KOPT-K1 (cell line): ENCODE results near the gene HSD11B1.
"Not testable (repeated sequence)": the region's sequence is repeated elsewhere in the genome, so short reads cannot be mapped to it uniquely, and the experiment has no call there.

Experiments
- H3K27ac ChIP-seq: fragments of 200-600 bp; sonication (generic); 2 replicates; pipeline ENCODE4 v1.5.1; 2016; ENCODE audit warnings: antibody characterized with exemption, mild to moderate bottlenecking, low read depth, low read length; ENCODE audit not compliant: poor library complexity, severe bottlenecking
- H3K36me3 ChIP-seq: fragments of 200-600 bp; sonication (generic); 2 replicates; pipeline ENCODE4 v1.5.1; 2017; ENCODE audit warnings: antibody characterized with exemption, mild to moderate bottlenecking, low read length, moderate library complexity; ENCODE audit not compliant: insufficient read depth
- H3K9me3 ChIP-seq: fragments of 200-600 bp; sonication (generic); 2 replicates; pipeline ENCODE4 v1.5.1; 2017; ENCODE audit warnings: antibody characterized with exemption, low read length, mild to moderate bottlenecking; ENCODE audit not compliant: insufficient read depth, poor library complexity, severe bottlenecking

The HSD11B1 gene

DNA sequence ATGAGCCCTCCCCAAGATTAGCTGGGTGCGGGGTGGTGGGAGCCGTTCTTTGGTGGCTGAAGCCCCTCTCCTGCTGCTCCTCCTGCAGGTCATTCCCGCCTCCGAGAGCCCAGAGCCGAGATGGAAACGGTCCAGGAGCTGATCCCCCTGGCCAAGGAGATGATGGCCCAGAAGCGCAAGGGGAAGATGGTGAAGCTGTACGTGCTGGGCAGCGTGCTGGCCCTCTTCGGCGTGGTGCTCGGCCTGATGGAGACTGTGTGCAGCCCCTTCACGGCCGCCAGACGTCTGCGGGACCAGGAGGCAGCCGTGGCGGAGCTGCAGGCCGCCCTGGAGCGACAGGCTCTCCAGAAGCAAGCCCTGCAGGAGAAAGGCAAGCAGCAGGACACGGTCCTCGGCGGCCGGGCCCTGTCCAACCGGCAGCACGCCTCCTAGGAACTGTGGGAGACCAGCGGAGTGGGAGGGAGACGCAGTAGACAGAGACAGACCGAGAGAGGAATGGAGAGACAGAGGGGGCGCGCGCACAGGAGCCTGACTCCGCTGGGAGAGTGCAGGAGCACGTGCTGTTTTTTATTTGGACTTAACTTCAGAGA is 29.0 kb upstream of the HSD11B1 start:
- Histone ChIP-seq H3K36me3 (no peaks in the 10 kb centered on the region), H3K9me3 (no peaks in the 10 kb centered on the region), H3K27ac (no peak overlapping the region)

DNA sequence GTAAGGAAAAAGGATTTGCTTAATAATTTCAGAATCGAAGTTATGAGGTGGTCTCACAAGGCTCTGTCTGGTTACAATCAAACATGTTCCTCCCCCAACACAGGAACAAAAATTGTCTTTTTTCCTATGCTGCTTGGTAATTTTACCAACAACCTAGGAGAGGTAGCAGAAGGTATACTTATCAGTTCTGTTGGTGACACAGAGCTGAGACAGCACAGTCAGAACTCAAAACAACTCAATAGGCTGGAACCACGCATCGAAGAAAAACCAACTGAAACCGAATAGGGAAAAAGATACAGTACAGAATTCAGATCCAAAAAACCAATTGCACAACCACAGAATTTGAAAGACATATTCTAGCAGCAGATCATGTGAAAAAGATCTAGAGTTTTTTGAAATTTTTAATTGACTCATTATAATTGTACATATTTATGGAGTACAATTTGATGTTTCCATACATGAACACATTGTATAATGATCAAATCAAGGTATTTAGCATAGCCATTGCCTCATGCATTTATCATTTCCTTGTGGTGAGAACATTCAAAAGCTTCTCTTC is 25.6 kb upstream of the HSD11B1 start:
- no peak overlapping the region for H3K27ac ChIP-seq
- no peaks in the 10 kb centered on the region for H3K9me3 ChIP-seq
- H3K36me3 ChIP-seq, result no peaks in the 10 kb centered on the region

DNA sequence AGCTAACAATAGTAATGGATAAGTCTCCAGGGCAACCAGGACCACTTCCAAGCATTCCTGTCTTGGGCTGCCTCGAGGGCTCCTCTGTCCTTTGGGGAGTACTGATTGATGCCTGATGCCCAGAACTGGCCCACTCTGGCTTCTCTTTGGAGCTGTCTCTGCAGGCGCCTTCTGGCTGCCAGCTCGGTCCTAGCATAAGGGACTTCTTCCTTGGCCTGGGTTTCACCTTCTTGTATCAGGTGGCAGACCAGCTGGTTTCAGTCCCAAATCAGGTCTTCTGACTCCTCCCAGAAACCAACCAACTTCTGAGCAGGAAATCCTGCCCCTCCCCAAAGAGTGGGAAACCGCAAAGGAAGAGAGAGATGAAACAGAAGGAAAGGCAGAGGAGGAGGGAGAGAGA is 18.8 kb upstream of the HSD11B1 start:
- Histone ChIP-seq H3K9me3 (no peaks in the 10 kb centered on the region), H3K27ac (no peak overlapping the region), H3K36me3 (no peaks in the 10 kb centered on the region)

- Histone ChIP-seq H3K9me3 (no peaks in the 10 kb centered on the region), H3K36me3 (no peaks in the 10 kb centered on the region), H3K27ac (no peak overlapping the region)
Measured at GRCh38 chr1:209686322-209686721, 18.3 kb upstream of the HSD11B1 start.

DNA sequence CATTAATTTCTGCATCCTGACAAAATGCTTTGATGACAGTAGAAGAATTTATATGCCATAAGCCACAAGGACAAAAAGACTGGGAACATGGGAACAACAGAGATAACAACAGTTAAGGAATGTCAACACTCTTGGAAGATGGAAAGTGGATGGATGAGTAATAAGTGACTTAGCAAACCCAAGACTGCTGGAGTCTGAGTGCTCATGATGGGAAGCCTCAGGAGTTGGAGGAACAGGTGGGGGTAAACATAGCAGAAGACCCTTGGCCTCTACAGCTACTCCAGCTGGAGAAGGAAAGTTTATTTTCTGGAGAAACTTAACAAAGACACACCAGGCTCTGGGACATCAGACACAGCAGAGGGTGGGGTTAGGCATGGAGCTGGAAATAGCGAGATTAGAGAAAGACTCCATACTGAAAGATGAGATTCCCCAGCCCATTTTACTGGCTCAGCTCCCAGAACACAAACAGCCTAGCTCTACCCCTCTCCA is 15.9 kb upstream of the HSD11B1 start:
- no peaks in the 10 kb centered on the region for H3K36me3 ChIP-seq
- no peaks in the 10 kb centered on the region for H3K9me3 ChIP-seq
- H3K27ac ChIP-seq, result no peak overlapping the region

GRCh38 chr1:209689477-209689876 is 15.2 kb upstream of the HSD11B1 start:
- Histone ChIP-seq H3K27ac (no peak overlapping the region), H3K36me3 (no peaks in the 10 kb centered on the region), H3K9me3 (no peaks in the 10 kb centered on the region)

- H3K9me3 ChIP-seq, result no peaks in the 10 kb centered on the region
- H3K27ac ChIP-seq, result no peak overlapping the region
- no peaks in the 10 kb centered on the region for H3K36me3 ChIP-seq
Measured at GRCh38 chr1:209691237-209691636, 13.4 kb upstream of the HSD11B1 start.

DNA sequence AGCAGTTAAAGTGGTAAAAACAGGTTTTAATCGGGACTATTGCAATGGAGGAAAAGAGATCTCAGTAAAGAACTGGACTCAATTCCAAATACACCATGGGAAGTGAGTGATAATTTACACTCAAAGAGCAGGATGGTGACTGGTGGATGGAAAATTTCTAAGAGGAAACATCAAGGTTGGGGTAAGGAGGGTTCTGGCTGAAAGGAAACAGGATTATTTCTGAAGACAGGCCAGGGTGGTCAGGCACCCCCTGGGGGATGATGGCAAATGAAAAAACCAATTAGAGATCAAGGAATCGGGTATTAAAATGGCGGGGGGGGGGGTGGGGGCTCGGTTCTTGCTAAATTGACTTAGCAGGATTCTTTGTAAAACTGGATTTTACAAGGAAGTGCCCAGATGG is 12.3 kb upstream of the HSD11B1 start:
- Histone ChIP-seq H3K9me3 (no peaks in the 10 kb centered on the region), H3K36me3 (no peaks in the 10 kb centered on the region), H3K27ac (no peak overlapping the region)

DNA sequence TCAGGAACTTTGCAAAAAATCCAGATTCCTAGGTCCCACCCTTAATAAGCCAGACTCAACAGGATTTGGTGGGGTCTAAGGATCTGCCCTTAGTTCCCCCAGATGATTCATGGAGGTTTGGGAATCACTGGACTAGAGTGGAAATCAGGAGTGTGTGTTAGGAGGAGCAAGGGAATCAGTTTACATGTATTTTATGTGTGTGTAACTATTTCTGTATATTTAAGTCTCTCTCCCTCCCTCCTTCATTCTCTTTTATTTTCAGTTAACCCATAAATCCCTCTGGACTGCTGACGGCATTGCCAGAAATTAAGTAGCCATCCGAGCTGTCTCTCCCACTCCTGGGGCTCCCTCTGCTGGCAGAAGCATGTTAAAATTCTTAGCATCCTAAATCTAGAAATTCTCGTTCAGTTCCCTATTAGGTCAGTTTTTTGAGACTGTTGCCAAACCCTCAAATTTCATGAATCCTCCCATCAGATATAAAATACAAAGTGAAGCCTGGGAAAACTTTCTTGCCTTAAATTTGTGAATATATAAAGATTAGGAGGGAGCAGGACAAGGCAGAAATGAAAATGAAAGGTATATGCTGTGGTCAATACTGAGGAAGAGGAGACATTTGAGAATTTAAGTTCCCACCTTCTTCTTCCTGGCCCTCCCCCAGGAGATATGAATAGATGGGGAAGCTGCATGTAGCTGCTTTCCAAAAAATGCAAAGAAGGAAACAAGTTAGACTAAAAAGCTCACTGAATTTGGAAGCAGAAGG is 11.7 kb upstream of the HSD11B1 start:
- Histone ChIP-seq H3K27ac (no peak overlapping the region), H3K9me3 (no peaks in the 10 kb centered on the region), H3K36me3 (no peaks in the 10 kb centered on the region)

DNA sequence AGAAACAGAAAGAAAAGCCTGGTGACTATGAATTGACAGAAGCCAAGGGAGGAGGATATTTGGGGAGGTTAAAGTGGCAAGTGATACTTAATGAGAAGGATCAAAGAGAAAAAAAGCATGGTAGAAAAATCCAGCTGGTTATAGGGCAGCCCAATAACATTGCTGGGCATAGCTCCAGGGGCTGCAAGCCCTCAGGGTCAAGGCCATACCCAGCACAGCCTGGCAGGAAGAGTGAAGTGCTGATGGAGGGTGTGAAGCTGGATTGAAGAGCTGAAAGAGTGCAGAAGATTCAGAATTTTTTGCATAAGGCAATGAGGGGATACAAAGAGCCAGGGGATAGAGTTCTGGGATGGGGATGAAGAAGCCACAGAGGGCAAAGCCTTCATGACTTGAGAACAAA is 8.0 kb upstream of the HSD11B1 start:
- Histone ChIP-seq H3K36me3 (no peaks in the 10 kb centered on the region), H3K9me3 (no peaks in the 10 kb centered on the region), H3K27ac (no peak overlapping the region)

DNA sequence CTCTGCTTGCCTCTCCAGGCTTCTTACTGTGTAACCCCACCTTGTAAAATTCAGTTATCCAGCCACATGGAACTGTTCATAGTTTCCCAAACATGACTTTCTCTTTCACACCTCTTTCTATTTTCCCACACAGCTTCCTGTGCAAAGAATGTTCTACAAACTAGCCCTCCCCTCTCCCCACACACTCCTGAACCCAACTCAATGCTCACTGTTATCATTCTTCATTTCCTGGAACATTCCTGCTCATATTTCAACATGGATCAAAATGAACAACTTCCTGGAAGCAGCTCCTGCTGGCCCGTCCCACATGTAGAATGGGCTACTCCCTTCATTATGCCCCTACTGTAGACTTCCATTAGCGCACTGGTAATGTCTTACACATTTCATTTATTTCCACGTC is 7.5 kb upstream of the HSD11B1 start:
- no peak overlapping the region for H3K27ac ChIP-seq
- no peaks in the 10 kb centered on the region for H3K9me3 ChIP-seq
- no peaks in the 10 kb centered on the region for H3K36me3 ChIP-seq

GRCh38 chr1:209700686-209701085 is 4.0 kb upstream of the HSD11B1 start:
- not testable (repeated sequence) for H3K27ac ChIP-seq, H3K36me3 ChIP-seq

GRCh38 chr1:209702832-209703231 is 1.8 kb upstream of the HSD11B1 start:
- Histone ChIP-seq H3K27ac (no peak overlapping the region), H3K36me3 (no peaks in the 10 kb centered on the region), H3K9me3 (no peaks in the 10 kb centered on the region)

More at GRCh38 chr1:209700686-209701085, 4.0 kb upstream of the HSD11B1 start:
- not testable (repeated sequence) for H3K9me3 ChIP-seq

- no peaks in the 10 kb centered on the region for H3K9me3 ChIP-seq
- H3K36me3 ChIP-seq, result no peaks in the 10 kb centered on the region
- no peak overlapping the region for H3K27ac ChIP-seq
Measured at GRCh38 chr1:209703834-209704504, 677 bp upstream of the HSD11B1 start.

- no peaks in the 10 kb centered on the region for H3K36me3 ChIP-seq
- no peak overlapping the region for H3K27ac ChIP-seq
- H3K9me3 ChIP-seq, result no peaks in the 10 kb centered on the region
Measured at GRCh38 chr1:209705033-209705598, 470 bp downstream of the HSD11B1 start.
